ENCODE measurements around the gene MCF2L.
A peak's percentile ranks its signal among the peaks of the same experiment; 100 is the strongest.
"Not testable (repeated sequence)": the region's sequence is repeated elsewhere in the genome, so short reads cannot be mapped to it uniquely, and the experiment has no call there.

The MCF2L gene

DNA sequence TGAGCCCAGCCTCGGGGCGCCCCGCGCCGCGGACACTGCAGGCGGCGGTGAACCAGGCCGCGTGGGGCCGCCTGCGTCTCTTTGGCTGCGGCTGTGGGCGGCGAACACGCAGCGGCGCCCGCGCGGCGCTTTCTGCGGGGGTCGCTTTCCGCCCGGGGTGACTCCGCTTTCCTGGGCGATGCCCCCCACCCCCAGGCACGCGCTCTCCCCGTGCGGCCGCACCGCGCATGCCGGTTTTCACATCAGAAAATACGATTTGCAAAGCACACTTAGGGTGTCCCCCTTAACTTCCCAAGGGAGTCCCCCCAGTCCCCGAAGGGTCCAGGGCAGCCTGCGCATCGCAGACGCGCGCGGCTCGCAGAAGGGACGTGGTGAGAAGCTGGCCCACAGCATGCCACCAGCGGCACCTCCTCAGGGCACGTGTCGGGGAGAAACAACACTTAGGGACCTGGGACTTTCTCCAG lies 141.9 kb downstream of the MCF2L start:
- H3K27ac ChIP-seq (ENCODE audit: low read length, poor library complexity, severe bottlenecking) = no peak overlapping the region
- H2AK5ac ChIP-seq (ENCODE audit: low read length, severe bottlenecking) = no peak overlapping the region
- H3K4ac ChIP-seq (ENCODE audit: low read depth in 1 of 2, low read length in 2 of 2) = no peak overlapping the region
- H4K8ac ChIP-seq (ENCODE audit: low read length) = no peak overlapping the region
- H2AFZ ChIP-seq (ENCODE audit: low read depth, low read length) = no peak overlapping the region
- H3K18ac ChIP-seq (ENCODE audit: low read depth in 1 of 2, low read length in 2 of 2) = no peak overlapping the region
- H3K9ac ChIP-seq (ENCODE audit: low read length) = no peak overlapping the region
- no peak overlapping the region for H2BK15ac ChIP-seq (ENCODE audit: low read depth, poor library complexity, severe bottlenecking)
- 40% methylated on average over 46 of the region's 49 CpGs for WGBS
- no peak overlapping the region for H3K14ac ChIP-seq (ENCODE audit: low read length in 2 of 2)
- H3K4me2 ChIP-seq (ENCODE audit: low read length, poor library complexity, severe bottlenecking) = peak overlapping the region; percentile 63
- no peak overlapping the region for H2BK5ac ChIP-seq (ENCODE audit: low read depth, low read length, poor library complexity, severe bottlenecking)
- DNase-seq = no peak
- no peak overlapping the region for H4K91ac ChIP-seq (ENCODE audit: low read length)
- H2BK12ac ChIP-seq (ENCODE audit: low read length in 2 of 2) = no peak overlapping the region
- H3K36me3 ChIP-seq (ENCODE audit: control insufficient read depth in 1 of 2, insufficient read depth in 2 of 2, low read depth in 1 of 2, low read length in 2 of 2) = no peaks in the 10 kb centered on the region
- peak overlapping the region in 1 of 2 experiments; percentile 53 for H3K4me3 ChIP-seq (ENCODE audit: insufficient read depth in 1 of 2, low read depth in 1 of 2, low read length in 2 of 2)
- H3K27me3 ChIP-seq (ENCODE audit: control insufficient read depth in 1 of 2, insufficient read depth in 1 of 2, low read length in 2 of 2) = peaks cover 27 to 55% of the 10 kb centered on the region in 2 experiments
- H3K23ac ChIP-seq (ENCODE audit: low read length in 2 of 2) = no peak overlapping the region
- H3K79me1 ChIP-seq (replicated peaks; ENCODE audit: low read length, poor library complexity, severe bottlenecking) = no peaks in the 10 kb centered on the region
- H2BK120ac ChIP-seq (ENCODE audit: low read depth, low read length) = no peak overlapping the region
- H3K9me3 ChIP-seq (ENCODE audit: control insufficient read depth, low read length) = no peaks in the 10 kb centered on the region
- peaks cover 8% of the 10 kb centered on the region for H3K4me1 ChIP-seq (ENCODE audit: control insufficient read depth, insufficient read depth, low read depth, low read length)

GRCh38 chr13:113111821-113112220 lies 142.8 kb downstream of the MCF2L start:
- not testable (repeated sequence) for H3K23ac ChIP-seq (ENCODE audit: low read length in 2 of 2); H3K9ac ChIP-seq (ENCODE audit: low read length); H3K27ac ChIP-seq (ENCODE audit: low read length, poor library complexity, severe bottlenecking); H3K4me3 ChIP-seq (ENCODE audit: insufficient read depth in 1 of 2, low read depth in 1 of 2, low read length in 2 of 2); H3K9me3 ChIP-seq (ENCODE audit: control insufficient read depth, low read length); H2AFZ ChIP-seq (ENCODE audit: low read depth, low read length); H3K18ac ChIP-seq (ENCODE audit: low read depth in 1 of 2, low read length in 2 of 2); DNase-seq; H4K8ac ChIP-seq (ENCODE audit: low read length); H3K14ac ChIP-seq (ENCODE audit: low read length in 2 of 2); H3K4me2 ChIP-seq (ENCODE audit: low read length, poor library complexity, severe bottlenecking); H2BK5ac ChIP-seq (ENCODE audit: low read depth, low read length, poor library complexity, severe bottlenecking); H4K91ac ChIP-seq (ENCODE audit: low read length); H3K36me3 ChIP-seq (ENCODE audit: control insufficient read depth in 1 of 2, insufficient read depth in 2 of 2, low read depth in 1 of 2, low read length in 2 of 2); H3K4ac ChIP-seq (ENCODE audit: low read depth in 1 of 2, low read length in 2 of 2); H2AK5ac ChIP-seq (ENCODE audit: low read length, severe bottlenecking); H2BK12ac ChIP-seq (ENCODE audit: low read length in 2 of 2); H3K79me1 ChIP-seq (replicated peaks; ENCODE audit: low read length, poor library complexity, severe bottlenecking); H2BK15ac ChIP-seq (ENCODE audit: low read depth, poor library complexity, severe bottlenecking); H2BK120ac ChIP-seq (ENCODE audit: low read depth, low read length); H3K4me1 ChIP-seq (ENCODE audit: control insufficient read depth, insufficient read depth, low read depth, low read length)
- WGBS = 88% methylated on average over 5 of the region's 5 CpGs
- peaks cover 29 to 63% of the 10 kb centered on the region in 2 experiments for H3K27me3 ChIP-seq (ENCODE audit: control insufficient read depth in 1 of 2, insufficient read depth in 1 of 2, low read length in 2 of 2)

DNA sequence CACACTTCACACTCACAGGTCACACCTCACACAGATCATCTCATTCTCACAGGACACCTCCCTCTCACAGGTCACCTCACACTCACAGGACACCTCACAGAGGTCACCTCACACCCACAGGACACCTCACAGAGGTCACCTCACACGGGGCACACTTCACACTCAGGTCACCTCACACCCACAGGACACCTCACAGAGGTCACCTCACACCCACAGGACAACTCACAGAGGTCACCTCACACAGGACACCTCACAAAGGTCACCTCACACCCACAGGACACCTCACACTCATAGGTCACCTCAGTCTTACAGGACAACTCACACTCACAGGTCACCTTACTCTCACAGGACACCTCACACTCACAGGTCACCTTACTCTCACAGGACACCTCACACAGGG lies 143.5 kb downstream of the MCF2L start:
- not testable (repeated sequence) for H2BK5ac ChIP-seq (ENCODE audit: low read depth, low read length, poor library complexity, severe bottlenecking)

DNA sequence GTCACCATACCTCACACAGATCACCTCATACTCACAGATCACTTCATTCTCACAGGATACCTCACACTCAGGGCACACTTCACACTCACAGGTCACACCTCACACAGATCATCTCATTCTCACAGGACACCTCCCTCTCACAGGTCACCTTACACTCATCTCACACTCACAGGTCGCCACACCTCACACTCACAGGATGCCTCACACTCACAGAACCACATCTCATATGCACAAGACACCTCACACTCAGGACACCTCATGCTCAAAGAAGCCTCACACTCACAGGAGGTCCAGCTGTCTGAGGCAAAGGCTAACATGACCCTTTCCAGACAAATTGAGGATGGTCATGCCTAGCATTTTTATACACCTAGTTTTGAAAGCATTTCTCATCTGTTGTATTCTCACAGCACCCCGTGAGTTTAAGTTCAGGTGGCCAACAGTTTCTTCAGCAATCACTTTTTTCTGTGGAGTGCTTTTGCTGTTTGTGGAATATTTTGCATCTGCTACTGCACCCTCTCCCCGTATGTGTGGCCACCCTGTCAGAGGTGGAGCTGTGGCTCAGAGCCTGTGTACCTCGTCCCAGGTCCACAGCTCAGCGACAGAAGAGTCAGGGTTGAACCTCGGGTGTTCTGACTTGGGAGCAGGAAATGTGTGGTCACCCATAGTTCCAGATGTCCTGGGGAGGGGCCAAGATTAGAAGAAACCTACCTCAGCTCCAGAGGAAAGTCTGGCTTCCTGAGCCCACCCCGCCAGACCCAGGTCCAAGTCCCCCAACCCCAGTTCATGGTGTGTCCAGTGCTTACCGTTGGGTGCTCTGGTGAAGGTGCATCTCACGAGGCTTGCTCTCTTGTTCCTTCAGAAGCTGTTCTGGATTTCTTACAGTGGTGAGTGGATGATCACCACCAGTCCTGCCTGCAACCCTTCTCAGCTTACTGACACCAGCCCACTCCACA lies 144.2 kb downstream of the MCF2L start:
- no peak overlapping the region for H2BK120ac ChIP-seq (ENCODE audit: low read depth, low read length)
- H2AK5ac ChIP-seq (ENCODE audit: low read length, severe bottlenecking) = no peak overlapping the region
- no peak overlapping the region for H3K18ac ChIP-seq (ENCODE audit: low read depth in 1 of 2, low read length in 2 of 2)
- no peak overlapping the region for H2BK5ac ChIP-seq (ENCODE audit: low read depth, low read length, poor library complexity, severe bottlenecking)
- no peak overlapping the region for H4K8ac ChIP-seq (ENCODE audit: low read length)
- no peak overlapping the region for H2AFZ ChIP-seq (ENCODE audit: low read depth, low read length)
- H2BK15ac ChIP-seq (ENCODE audit: low read depth, poor library complexity, severe bottlenecking) = no peak overlapping the region
- 83% methylated on average over 9 of the region's 9 CpGs for WGBS
- H3K9ac ChIP-seq (ENCODE audit: low read length) = no peak overlapping the region
- no peaks in the 10 kb centered on the region for H3K36me3 ChIP-seq (ENCODE audit: control insufficient read depth in 1 of 2, insufficient read depth in 2 of 2, low read depth in 1 of 2, low read length in 2 of 2)
- no peak overlapping the region for H3K23ac ChIP-seq (ENCODE audit: low read length in 2 of 2)
- H3K4me3 ChIP-seq (ENCODE audit: insufficient read depth in 1 of 2, low read depth in 1 of 2, low read length in 2 of 2) = no peak overlapping the region
- no peak overlapping the region for H2BK12ac ChIP-seq (ENCODE audit: low read length in 2 of 2)
- H3K4me2 ChIP-seq (ENCODE audit: low read length, poor library complexity, severe bottlenecking) = no peak overlapping the region
- no peak for DNase-seq
- no peaks in the 10 kb centered on the region for H3K9me3 ChIP-seq (ENCODE audit: control insufficient read depth, low read length)
- no peak overlapping the region for H3K4ac ChIP-seq (ENCODE audit: low read depth in 1 of 2, low read length in 2 of 2)
- no peak overlapping the region for H3K14ac ChIP-seq (ENCODE audit: low read length in 2 of 2)
- H3K79me1 ChIP-seq (replicated peaks; ENCODE audit: low read length, poor library complexity, severe bottlenecking) = no peaks in the 10 kb centered on the region
- peaks cover 29 to 64% of the 10 kb centered on the region in 2 experiments for H3K27me3 ChIP-seq (ENCODE audit: control insufficient read depth in 1 of 2, insufficient read depth in 1 of 2, low read length in 2 of 2)
- peaks cover 10% of the 10 kb centered on the region for H3K4me1 ChIP-seq (ENCODE audit: control insufficient read depth, insufficient read depth, low read depth, low read length)
- H4K91ac ChIP-seq (ENCODE audit: low read length) = no peak overlapping the region
- no peak overlapping the region for H3K27ac ChIP-seq (ENCODE audit: low read length, poor library complexity, severe bottlenecking)

More for the DNA sequence above, 143.5 kb downstream of the MCF2L start:
- not testable (repeated sequence) for H3K4ac ChIP-seq (ENCODE audit: low read depth in 1 of 2, low read length in 2 of 2); H2AFZ ChIP-seq (ENCODE audit: low read depth, low read length); H3K9me3 ChIP-seq (ENCODE audit: control insufficient read depth, low read length); H4K8ac ChIP-seq (ENCODE audit: low read length); H2BK15ac ChIP-seq (ENCODE audit: low read depth, poor library complexity, severe bottlenecking); H2BK120ac ChIP-seq (ENCODE audit: low read depth, low read length); DNase-seq; H3K4me3 ChIP-seq (ENCODE audit: insufficient read depth in 1 of 2, low read depth in 1 of 2, low read length in 2 of 2); H4K91ac ChIP-seq (ENCODE audit: low read length); H3K18ac ChIP-seq (ENCODE audit: low read depth in 1 of 2, low read length in 2 of 2); H2BK12ac ChIP-seq (ENCODE audit: low read length in 2 of 2); H3K36me3 ChIP-seq (ENCODE audit: control insufficient read depth in 1 of 2, insufficient read depth in 2 of 2, low read depth in 1 of 2, low read length in 2 of 2); H3K23ac ChIP-seq (ENCODE audit: low read length in 2 of 2); H3K27ac ChIP-seq (ENCODE audit: low read length, poor library complexity, severe bottlenecking); H3K14ac ChIP-seq (ENCODE audit: low read length in 2 of 2); H3K9ac ChIP-seq (ENCODE audit: low read length); H2AK5ac ChIP-seq (ENCODE audit: low read length, severe bottlenecking); H3K79me1 ChIP-seq (replicated peaks; ENCODE audit: low read length, poor library complexity, severe bottlenecking); H3K4me2 ChIP-seq (ENCODE audit: low read length, poor library complexity, severe bottlenecking)
- 68% methylated on average over 1 of the region's 1 CpG for WGBS
- H3K27me3 ChIP-seq (ENCODE audit: control insufficient read depth in 1 of 2, insufficient read depth in 1 of 2, low read length in 2 of 2) = peaks cover 29 to 63% of the 10 kb centered on the region in 2 experiments
- peaks cover 10% of the 10 kb centered on the region for H3K4me1 ChIP-seq (ENCODE audit: control insufficient read depth, insufficient read depth, low read depth, low read length)

All from mesenchymal stem cell (in vitro differentiated cells and primary cell).